Embryonic facial prominence (tissue), 1 donor: ENCODE results near the gene IL4.
"Not testable (repeated sequence)": the region's sequence is repeated elsewhere in the genome, so short reads cannot be mapped to it uniquely, and the experiment has no call there.

Source experiments
- DNase-seq: peaks from one replicate; pipeline ENCODE4 v3.0.0-alpha.2; 2016; ENCODE audit errors: extremely low spot score

IL4 gene

GRCh38 chr5:132673939-132674630 lies at the start of gene IL4:
IL4 (plus strand) TSS chr5:132673989; CDS start chr5:132674051, 62 bp downstream.
- no peak for DNase-seq

GRCh38 chr5:132627470-132627869 lies 46.3 kb upstream of the IL4 start:
- DNase-seq = no peak

- no peak for DNase-seq
Measured at GRCh38 chr5:132628814-132629213, 45.0 kb upstream of the IL4 start.

GRCh38 chr5:132629230-132629944 lies 44.4 kb upstream of the IL4 start:
- DNase-seq = no peak

- DNase-seq = not testable (repeated sequence)
Measured at GRCh38 chr5:132633587-132633986, 40.2 kb upstream of the IL4 start.

- no peak for DNase-seq
Measured at GRCh38 chr5:132635873-132636272, 37.9 kb upstream of the IL4 start.

- no peak for DNase-seq
Measured at GRCh38 chr5:132637241-132637640, 36.5 kb upstream of the IL4 start.

- DNase-seq = no peak
Measured at GRCh38 chr5:132639706-132640130, 34.1 kb upstream of the IL4 start.

- no peak for DNase-seq
Measured at GRCh38 chr5:132640613-132641012, 33.2 kb upstream of the IL4 start.

GRCh38 chr5:132641241-132641723 lies 32.5 kb upstream of the IL4 start:
- no peak for DNase-seq

GRCh38 chr5:132641841-132642240 lies 31.9 kb upstream of the IL4 start:
- no peak for DNase-seq

- DNase-seq = no peak
Measured at GRCh38 chr5:132644177-132644576, 29.6 kb upstream of the IL4 start.

GRCh38 chr5:132646583-132647266 lies 27.1 kb upstream of the IL4 start:
- DNase-seq = no peak

- no peak for DNase-seq
Measured at GRCh38 chr5:132647473-132647872, 26.3 kb upstream of the IL4 start.

- DNase-seq = no peak
Measured at GRCh38 chr5:132648355-132648754, 25.4 kb upstream of the IL4 start.

- DNase-seq = no peak
Measured at GRCh38 chr5:132651838-132652469, 21.8 kb upstream of the IL4 start.

- DNase-seq = no peak
Measured at GRCh38 chr5:132653716-132654115, 20.1 kb upstream of the IL4 start.

GRCh38 chr5:132655821-132656773 lies 17.7 kb upstream of the IL4 start:
- no peak for DNase-seq

- no peak for DNase-seq
Measured at GRCh38 chr5:132656774-132657355, 16.9 kb upstream of the IL4 start.

GRCh38 chr5:132657676-132658380 lies 16.0 kb upstream of the IL4 start, which contains the start of gene IL13:
IL13 (plus strand) TSS chr5:132658173; CDS start chr5:132658187, 14 bp downstream.
- DNase-seq = no peak
